Upper lobe of right lung (tissue), 1 donor: ENCODE measurements around the gene PODNL1. TPM values are rescaled to one million over a fixed set of nuclear protein-coding genes. Genes with fewer than 3 reads are reported as not detected.

Experiments used
- ATAC-seq: fragments of 200-7000 bp; cut with Tn5 transposase; one replicate; pipeline ENCODE4 v1.9.1; 2020; ENCODE audit warnings: mild to moderate bottlenecking, moderate library complexity
- DNase-seq: peaks from one replicate; pipeline ENCODE4 v3.0.0-alpha.2; 2020
- H3K27ac ChIP-seq: fragments of 200-600 bp; one replicate; pipeline ENCODE4 v1.8.0; 2022
- H3K27me3 ChIP-seq: fragments of 200-600 bp; one replicate; pipeline ENCODE4 v1.8.0; 2022; ENCODE audit warnings: mild to moderate bottlenecking
- H3K36me3 ChIP-seq: fragments of 200-600 bp; one replicate; pipeline ENCODE4 v1.8.0; 2022
- H3K4me1 ChIP-seq: fragments of 200-600 bp; one replicate; pipeline ENCODE4 v1.8.0; 2022
- H3K4me3 ChIP-seq: fragments of 200-600 bp; one replicate; pipeline ENCODE4 v1.8.0; 2022; ENCODE audit warnings: mild to moderate bottlenecking
- H3K9me3 ChIP-seq: fragments of 200-600 bp; one replicate; pipeline ENCODE4 v1.8.0; 2022
- intact Hi-C: fragments of 100-400 bp; cut with DNase I; formaldehyde crosslinking; loops from one replicate; pipeline ENCODE4 v1.11.0; 2022
- total RNA-seq: library from RNA; stranded (reverse); fragmentation: NEBNext Ultra II Directional; extraction: Animal tissue kit (Norgen Biotek cat#: 25700); gene quantifications from one replicate; pipeline ENCODE4 v1.2.1, GENCODE V29; 2021
- TF ChIP-seq, protein P1 (sequence below): fragments of 200-600 bp; IDR thresholded peaks from one replicate; pipeline ENCODE4 v1.8.0; 2022; ENCODE audit warnings: antibody characterized with exemption
- donor health status: DM: no; HTN: yes; CAD: no; lungs with severe emphysema.

The PODNL1 gene
- total RNA-seq, 1 donor from 2014 or later, result 2.8 TPM

GRCh38 chr19:13981467-13981866, 43.2 kb upstream of the PODNL1 start:
- no peaks in the 10 kb centered on the region for H3K27me3 ChIP-seq
- DNase-seq (no peak), ATAC-seq (no peak)
- TF ChIP-seq, protein P1, sequence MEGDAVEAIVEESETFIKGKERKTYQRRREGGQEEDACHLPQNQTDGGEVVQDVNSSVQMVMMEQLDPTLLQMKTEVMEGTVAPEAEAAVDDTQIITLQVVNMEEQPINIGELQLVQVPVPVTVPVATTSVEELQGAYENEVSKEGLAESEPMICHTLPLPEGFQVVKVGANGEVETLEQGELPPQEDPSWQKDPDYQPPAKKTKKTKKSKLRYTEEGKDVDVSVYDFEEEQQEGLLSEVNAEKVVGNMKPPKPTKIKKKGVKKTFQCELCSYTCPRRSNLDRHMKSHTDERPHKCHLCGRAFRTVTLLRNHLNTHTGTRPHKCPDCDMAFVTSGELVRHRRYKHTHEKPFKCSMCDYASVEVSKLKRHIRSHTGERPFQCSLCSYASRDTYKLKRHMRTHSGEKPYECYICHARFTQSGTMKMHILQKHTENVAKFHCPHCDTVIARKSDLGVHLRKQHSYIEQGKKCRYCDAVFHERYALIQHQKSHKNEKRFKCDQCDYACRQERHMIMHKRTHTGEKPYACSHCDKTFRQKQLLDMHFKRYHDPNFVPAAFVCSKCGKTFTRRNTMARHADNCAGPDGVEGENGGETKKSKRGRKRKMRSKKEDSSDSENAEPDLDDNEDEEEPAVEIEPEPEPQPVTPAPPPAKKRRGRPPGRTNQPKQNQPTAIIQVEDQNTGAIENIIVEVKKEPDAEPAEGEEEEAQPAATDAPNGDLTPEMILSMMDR, result no peak
- H3K4me1 ChIP-seq, result peaks cover 29% of the 10 kb centered on the region
- H3K27ac ChIP-seq, result no peak overlapping the region
- H3K9me3 ChIP-seq, result no peaks in the 10 kb centered on the region
- H3K4me3 ChIP-seq, result no peak overlapping the region
- intact Hi-C loops, result no loop called here
- H3K36me3 ChIP-seq, result peaks cover 6% of the 10 kb centered on the region

GRCh38 chr19:13981021-13981420, 42.8 kb upstream of the PODNL1 start:
- no peak overlapping the region for H3K4me3 ChIP-seq
- H3K36me3 ChIP-seq, result peaks cover 10% of the 10 kb centered on the region
- H3K4me1 ChIP-seq, result peaks cover 25% of the 10 kb centered on the region
- H3K27me3 ChIP-seq, result no peaks in the 10 kb centered on the region
- TF ChIP-seq, protein P1, result no peak
- no peak for ATAC-seq
- no peak overlapping the region for H3K27ac ChIP-seq
- no peak for DNase-seq
- intact Hi-C loops, result no loop called here
- H3K9me3 ChIP-seq, result no peaks in the 10 kb centered on the region

GRCh38 chr19:13980340-13980739, 42.1 kb upstream of the PODNL1 start:
- ATAC-seq (no peak), DNase-seq (no peak)
- no peaks in the 10 kb centered on the region for H3K9me3 ChIP-seq
- H3K4me3 ChIP-seq, result no peak overlapping the region
- no peak overlapping the region for H3K27ac ChIP-seq
- H3K36me3 ChIP-seq, result peaks cover 12% of the 10 kb centered on the region
- TF ChIP-seq, protein P1, result no peak
- intact Hi-C loops, result no loop called here
- peaks cover 18% of the 10 kb centered on the region for H3K4me1 ChIP-seq
- no peaks in the 10 kb centered on the region for H3K27me3 ChIP-seq

DNA sequence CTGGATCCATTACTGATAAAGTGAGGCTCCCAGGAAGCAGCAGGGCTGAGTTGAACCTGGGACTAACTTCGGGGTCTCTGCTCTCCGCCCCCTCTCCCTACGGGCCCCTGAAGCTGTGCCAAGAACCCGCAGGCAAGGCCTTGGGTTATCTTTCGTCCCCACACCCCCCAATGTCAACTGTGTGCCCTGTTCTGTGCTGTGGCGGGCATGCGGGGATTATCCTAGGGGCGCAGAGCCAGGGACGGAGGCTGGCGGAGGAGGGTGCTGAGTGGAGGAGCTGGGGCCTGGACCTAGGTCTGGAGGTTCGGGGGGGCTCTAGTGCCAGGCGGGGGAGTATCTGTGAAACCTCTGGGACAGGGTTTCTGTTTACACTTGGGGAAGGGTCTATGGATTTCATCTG, 41.5 kb upstream of the PODNL1 start:
- Histone ChIP-seq H3K27ac (no peak overlapping the region), H3K36me3 (peaks cover 12% of the 10 kb centered on the region), H3K4me1 (peaks cover 13% of the 10 kb centered on the region), H3K4me3 (no peak overlapping the region), H3K27me3 (no peaks in the 10 kb centered on the region), H3K9me3 (no peaks in the 10 kb centered on the region)
- no peak for DNase-seq
- TF ChIP-seq, protein P1, result no peak
- ATAC-seq, result no peak
- intact Hi-C loops, result no loop called here

- peak; percentile 5 for ATAC-seq
- H3K27me3 ChIP-seq, result no peaks in the 10 kb centered on the region
- peak overlapping the region; percentile 48 for H3K4me3 ChIP-seq
- DNase-seq, result no peak
- intact Hi-C loops, result no loop called here
- peaks cover 13% of the 10 kb centered on the region for H3K4me1 ChIP-seq
- TF ChIP-seq, protein P1, result no peak
- H3K36me3 ChIP-seq, result peaks cover 12% of the 10 kb centered on the region
- peak overlapping the region; percentile 47 for H3K27ac ChIP-seq
- H3K9me3 ChIP-seq, result no peaks in the 10 kb centered on the region
Observed at GRCh38 chr19:13979244-13979615, 41.0 kb upstream of the PODNL1 start.
